Measurements from ENCODE around the gene LCN12.

Gene LCN12

DNA sequence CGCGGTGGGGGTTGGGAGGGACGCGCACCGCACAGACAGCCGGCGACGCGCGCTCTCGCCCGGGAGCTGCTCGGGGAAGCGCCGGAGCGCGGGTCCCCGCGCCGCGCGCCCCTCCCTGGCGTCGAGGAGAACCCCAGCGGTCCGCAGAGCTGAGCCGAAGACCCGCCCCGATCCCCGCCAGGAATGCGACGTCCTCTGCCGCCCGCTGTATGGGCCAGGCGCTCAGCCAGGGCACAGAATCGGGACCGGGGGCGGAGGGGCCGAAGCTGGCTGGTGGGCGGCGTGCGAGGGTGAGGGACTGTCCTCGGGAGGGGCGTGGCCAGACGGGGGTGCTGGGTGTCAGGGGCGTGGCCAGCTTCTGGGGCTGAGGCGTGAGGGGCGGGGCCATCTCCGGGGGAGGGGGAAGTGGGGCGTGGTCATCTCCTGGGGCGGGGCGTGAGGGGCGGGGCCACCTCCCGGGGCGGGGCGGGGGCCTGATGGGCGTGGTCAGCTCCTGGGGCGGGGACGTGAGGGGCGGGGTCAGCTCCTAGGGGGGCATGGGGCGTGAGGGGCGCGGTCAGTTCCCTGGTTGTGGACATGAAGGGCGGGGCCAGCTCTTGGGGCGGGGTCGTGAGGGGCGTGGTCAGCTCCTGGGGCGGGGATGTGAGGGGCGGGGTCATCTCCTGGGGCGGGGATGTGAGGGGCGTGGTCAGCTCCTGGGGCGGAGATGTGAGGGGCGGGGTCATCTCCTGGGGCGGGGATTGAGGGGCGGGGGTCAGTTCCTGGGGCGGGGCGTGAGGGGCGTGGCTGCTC lies 26.2 kb downstream of the LCN12 start:
- peaks cover 6 to 7% of the 10 kb centered on the region in 2 donors for H3K27me3 ChIP-seq (ENCODE audit: control insufficient read depth in 1 of 2, insufficient read depth in 2 of 2, low read length in 2 of 2)
- H3K4me1 ChIP-seq (ENCODE audit: control insufficient read depth, insufficient read depth, low read length) = peaks cover 19% of the 10 kb centered on the region
- H3K27ac ChIP-seq (ENCODE audit: low read length) = no peak overlapping the region
- no peak overlapping the region for H3K9ac ChIP-seq (ENCODE audit: low read length in 2 of 2)
- peak overlapping the region; percentile 25 to 66 for H3K4me3 ChIP-seq (ENCODE audit: low read length in 2 of 2)
- H3K36me3 ChIP-seq (ENCODE audit: control insufficient read depth in 2 of 2, insufficient read depth in 2 of 2, low read length in 2 of 2) = no peaks in the 10 kb centered on the region
- no peaks in the 10 kb centered on the region for H3K9me3 ChIP-seq (ENCODE audit: control insufficient read depth in 2 of 2, low read length in 2 of 2)

DNA sequence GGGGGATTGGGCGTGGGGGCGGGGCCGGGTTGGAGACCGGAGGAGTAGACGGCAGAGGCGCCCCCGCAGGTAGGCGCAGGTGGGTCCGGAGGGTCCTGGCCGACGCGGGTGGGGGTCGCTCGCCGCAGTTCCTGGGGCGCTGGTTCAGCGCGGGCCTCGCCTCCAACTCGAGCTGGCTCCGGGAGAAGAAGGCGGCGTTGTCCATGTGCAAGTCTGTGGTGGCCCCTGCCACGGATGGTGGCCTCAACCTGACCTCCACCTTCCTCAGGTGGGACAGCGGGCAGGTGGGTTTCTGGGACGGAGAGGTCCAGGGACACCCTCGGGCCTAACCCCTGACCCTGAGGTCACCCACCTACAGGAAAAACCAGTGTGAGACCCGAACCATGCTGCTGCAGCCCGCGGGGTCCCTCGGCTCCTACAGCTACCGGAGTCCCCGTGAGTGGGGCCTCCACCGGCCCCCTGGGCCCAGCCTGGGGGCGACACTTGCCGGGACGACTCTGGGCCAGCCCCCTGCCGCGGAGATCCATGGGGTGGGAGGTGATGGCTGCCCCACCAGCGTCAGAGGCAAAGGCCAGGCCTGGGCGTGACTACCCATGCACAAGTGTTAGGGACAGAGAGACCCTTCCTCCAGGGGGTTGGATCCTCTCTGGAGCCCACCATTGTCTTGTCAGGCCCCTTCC lies 26.9 kb downstream of the LCN12 start:
- peaks cover 19% of the 10 kb centered on the region for H3K4me1 ChIP-seq (ENCODE audit: control insufficient read depth, insufficient read depth, low read length)
- H3K27me3 ChIP-seq (ENCODE audit: control insufficient read depth in 1 of 2, insufficient read depth in 2 of 2, low read length in 2 of 2) = peaks cover 12 to 13% of the 10 kb centered on the region in 2 donors
- H3K27ac ChIP-seq (ENCODE audit: low read length) = no peak overlapping the region
- no peak overlapping the region for H3K9ac ChIP-seq (ENCODE audit: low read length in 2 of 2)
- H3K4me3 ChIP-seq (ENCODE audit: low read length in 2 of 2) = no peak overlapping the region
- no peaks in the 10 kb centered on the region for H3K9me3 ChIP-seq (ENCODE audit: control insufficient read depth in 2 of 2, low read length in 2 of 2)
- no peaks in the 10 kb centered on the region for H3K36me3 ChIP-seq (ENCODE audit: control insufficient read depth in 2 of 2, insufficient read depth in 2 of 2, low read length in 2 of 2)

DNA sequence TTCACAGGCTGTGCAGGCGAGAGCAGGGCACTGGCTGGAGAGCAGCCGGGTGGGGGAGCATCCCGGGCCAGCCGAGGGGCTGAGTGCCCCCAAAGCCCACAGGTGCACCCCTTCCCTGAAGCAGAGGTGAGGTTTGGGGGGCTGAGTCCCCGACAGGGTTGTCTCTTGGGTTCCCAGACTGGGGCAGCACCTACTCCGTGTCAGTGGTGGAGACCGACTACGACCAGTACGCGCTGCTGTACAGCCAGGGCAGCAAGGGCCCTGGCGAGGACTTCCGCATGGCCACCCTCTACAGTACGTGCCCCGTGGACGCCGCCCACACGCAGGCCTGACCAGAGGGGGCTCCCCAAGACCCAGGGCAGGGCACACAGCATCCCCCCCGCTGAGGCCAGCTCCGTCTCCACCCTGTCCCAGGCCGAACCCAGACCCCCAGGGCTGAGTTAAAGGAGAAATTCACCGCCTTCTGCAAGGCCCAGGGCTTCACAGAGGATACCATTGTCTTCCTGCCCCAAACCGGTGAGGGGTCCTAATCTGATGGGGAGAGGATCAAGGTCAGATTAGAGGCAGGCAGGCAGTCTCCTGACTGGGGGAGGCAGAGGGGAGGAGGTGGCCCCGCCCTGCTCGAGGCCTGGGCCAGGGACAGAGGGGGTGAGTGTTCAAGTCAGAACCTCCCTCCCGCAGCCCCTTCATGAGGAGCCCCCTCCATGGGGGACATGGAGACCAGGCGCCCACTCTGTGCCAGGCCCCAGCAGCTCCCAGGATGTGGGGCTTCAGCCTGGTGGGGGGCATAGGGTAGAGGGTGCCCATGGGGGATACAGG lies 27.9 kb downstream of the LCN12 start:
- Histone ChIP-seq H3K36me3 (ENCODE audit: control insufficient read depth in 2 of 2, insufficient read depth in 2 of 2, low read length in 2 of 2) (no peaks in the 10 kb centered on the region), H3K9ac (ENCODE audit: low read length in 2 of 2) (no peak overlapping the region), H3K4me1 (ENCODE audit: control insufficient read depth, insufficient read depth, low read length) (peaks cover 18% of the 10 kb centered on the region), H3K9me3 (ENCODE audit: control insufficient read depth in 2 of 2, low read length in 2 of 2) (no peaks in the 10 kb centered on the region), H3K27me3 (ENCODE audit: control insufficient read depth in 1 of 2, insufficient read depth in 2 of 2, low read length in 2 of 2) (peaks cover 17 to 19% of the 10 kb centered on the region in 2 donors), H3K4me3 (ENCODE audit: low read length in 2 of 2) (no peak overlapping the region), H3K27ac (ENCODE audit: low read length) (no peak overlapping the region)

DNA sequence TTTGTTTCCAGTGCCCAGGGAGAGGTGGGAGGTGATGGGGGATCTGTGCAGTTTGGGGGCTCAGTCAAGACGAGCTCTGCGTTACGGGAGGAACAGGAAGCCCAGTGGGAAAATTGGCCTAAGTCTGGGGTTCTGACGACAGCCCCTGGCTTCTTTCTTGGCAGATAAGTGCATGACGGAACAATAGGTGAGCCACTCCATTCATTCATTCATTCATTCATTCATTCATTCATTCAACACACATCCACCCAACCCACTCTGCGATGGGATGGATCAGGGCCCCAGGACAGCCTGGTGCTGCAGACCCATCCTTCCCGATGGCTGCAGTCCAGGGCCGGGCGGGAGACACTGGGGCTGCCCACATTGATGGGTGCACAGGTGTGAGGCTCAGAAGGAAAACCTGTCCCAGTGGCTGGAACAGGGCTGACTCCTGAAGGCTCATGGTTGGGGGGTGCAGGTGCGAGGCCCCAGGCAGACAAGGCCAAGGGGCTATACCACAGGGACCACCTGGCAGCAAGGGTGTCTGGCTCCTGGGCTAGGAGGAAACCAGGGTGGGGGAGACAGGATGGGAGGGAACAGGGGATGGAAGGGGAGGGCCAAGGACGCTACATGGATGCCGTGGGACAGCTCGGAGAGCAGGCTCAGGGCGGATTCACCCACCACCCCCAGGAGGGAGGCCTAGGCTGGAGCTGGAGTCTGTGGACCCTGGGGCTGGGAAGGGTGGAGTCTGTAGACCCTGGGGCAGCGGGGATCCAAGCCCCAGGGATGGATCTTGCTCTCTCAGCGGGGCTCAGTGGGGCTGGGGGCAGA lies 28.8 kb downstream of the LCN12 start:
- H3K9me3 ChIP-seq (ENCODE audit: control insufficient read depth in 2 of 2, low read length in 2 of 2) = no peaks in the 10 kb centered on the region
- peaks cover 14% of the 10 kb centered on the region for H3K4me1 ChIP-seq (ENCODE audit: control insufficient read depth, insufficient read depth, low read length)
- no peak overlapping the region for H3K27ac ChIP-seq (ENCODE audit: low read length)
- H3K9ac ChIP-seq (ENCODE audit: low read length in 2 of 2) = no peak overlapping the region
- H3K4me3 ChIP-seq (ENCODE audit: low read length in 2 of 2) = no peak overlapping the region
- peaks cover 19 to 28% of the 10 kb centered on the region in 2 donors for H3K27me3 ChIP-seq (ENCODE audit: control insufficient read depth in 1 of 2, insufficient read depth in 2 of 2, low read length in 2 of 2)
- H3K36me3 ChIP-seq (ENCODE audit: control insufficient read depth in 2 of 2, insufficient read depth in 2 of 2, low read length in 2 of 2) = no peaks in the 10 kb centered on the region

DNA sequence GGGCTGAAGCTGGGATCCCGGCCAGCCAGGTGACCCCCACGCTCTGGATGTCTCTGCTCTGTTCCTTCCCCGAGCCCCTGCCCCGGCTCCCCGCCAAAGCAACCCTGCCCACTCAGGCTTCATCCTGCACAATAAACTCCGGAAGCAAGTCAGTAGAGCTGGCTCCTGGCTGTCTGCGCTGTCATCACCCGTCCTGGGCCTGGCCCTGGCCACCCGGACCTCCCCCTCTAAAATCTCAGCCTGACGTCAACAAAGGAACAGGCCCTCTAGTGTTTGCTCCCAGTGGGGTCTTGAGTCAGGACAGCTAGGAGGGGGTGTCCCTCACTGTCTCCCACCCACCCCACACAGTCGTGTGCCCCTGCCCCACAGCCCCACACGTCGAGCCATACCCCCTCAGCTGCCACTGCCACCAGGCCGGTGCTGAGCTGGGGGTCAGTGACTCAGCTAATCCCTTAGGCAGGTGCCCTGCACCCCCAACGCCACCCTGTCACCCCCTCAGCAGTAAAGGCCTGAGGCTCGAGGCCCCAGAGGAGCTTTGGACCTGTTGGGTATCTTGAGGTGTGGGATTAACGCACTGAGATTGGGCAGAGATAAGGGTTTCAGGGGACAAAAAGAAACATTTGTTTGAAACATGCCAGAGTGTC lies 29.6 kb downstream of the LCN12 start:
- Histone ChIP-seq H3K27ac (ENCODE audit: low read length) (no peak overlapping the region), H3K36me3 (ENCODE audit: control insufficient read depth in 2 of 2, insufficient read depth in 2 of 2, low read length in 2 of 2) (no peaks in the 10 kb centered on the region), H3K9ac (ENCODE audit: low read length in 2 of 2) (no peak overlapping the region), H3K9me3 (ENCODE audit: control insufficient read depth in 2 of 2, low read length in 2 of 2) (no peaks in the 10 kb centered on the region), H3K4me1 (ENCODE audit: control insufficient read depth, insufficient read depth, low read length) (peaks cover 14% of the 10 kb centered on the region), H3K27me3 (ENCODE audit: control insufficient read depth in 1 of 2, insufficient read depth in 2 of 2, low read length in 2 of 2) (peaks cover 22 to 32% of the 10 kb centered on the region in 2 donors), H3K4me3 (ENCODE audit: low read length in 2 of 2) (no peak overlapping the region)

DNA sequence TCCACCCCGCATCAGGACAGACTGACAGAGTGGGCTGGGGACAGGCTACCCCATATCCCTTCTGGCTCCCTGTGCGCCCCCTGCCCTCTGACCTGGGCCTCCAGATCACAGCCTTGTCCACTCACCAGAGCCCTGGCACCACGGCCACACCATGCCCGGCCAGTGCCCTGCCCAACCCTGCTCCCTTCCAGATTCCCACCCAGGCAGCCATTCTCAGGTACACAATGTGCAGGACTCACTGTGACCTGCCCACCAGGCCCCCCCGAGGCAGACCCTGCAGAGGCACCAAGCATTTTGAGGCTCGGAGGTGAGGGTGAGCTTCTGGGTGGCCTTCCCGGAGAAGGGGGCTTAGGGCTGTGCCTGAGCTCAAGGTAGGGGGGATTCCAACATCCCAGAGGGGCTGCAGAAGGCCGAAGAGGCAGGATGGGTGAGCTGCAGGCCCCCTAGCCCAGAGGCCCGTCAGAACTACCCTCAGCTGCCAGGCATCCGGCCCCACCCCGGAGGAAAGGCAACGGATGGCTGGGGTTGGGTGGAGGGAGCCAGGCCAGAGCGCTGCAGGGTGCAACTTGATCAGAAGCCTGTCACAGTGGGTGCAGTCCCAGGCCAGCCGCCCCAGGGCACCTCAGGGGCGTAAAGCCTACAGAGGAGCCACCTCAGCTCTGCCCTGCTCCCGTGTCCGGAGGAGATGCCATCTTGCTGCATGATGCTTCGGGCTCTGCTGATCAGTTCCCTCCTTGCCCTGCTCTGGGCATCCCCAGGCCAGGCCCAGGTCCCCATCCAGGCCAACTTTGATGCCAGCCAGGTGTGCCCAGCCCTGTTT lies 30.4 kb downstream of the LCN12 start, which contains the start of gene LCNL1:
LCNL1 (plus strand) TSS at position 762 of the 820 bp plus-strand sequence. CDS start 594 bp downstream, outside the sequence.
- no peak within 1 kb of the TSS for H3K4me3 ChIP-seq (ENCODE audit: low read length in 2 of 2)
- H3K27ac ChIP-seq (ENCODE audit: low read length) = no peak within 1 kb of the TSS
- H3K9me3 ChIP-seq (ENCODE audit: control insufficient read depth in 2 of 2, low read length in 2 of 2) = no peaks in the 10 kb centered on the region
- H3K27me3 ChIP-seq (ENCODE audit: control insufficient read depth in 1 of 2, insufficient read depth in 2 of 2, low read length in 2 of 2) = peaks cover 21 to 32% of the 10 kb centered on the region in 2 donors
- H3K9ac ChIP-seq (ENCODE audit: low read length in 2 of 2) = no peak within 1 kb of the TSS
- peaks cover 8% of the 10 kb centered on the region for H3K4me1 ChIP-seq (ENCODE audit: control insufficient read depth, insufficient read depth, low read length)
- no peaks in the 10 kb centered on the region for H3K36me3 ChIP-seq (ENCODE audit: control insufficient read depth in 2 of 2, insufficient read depth in 2 of 2, low read length in 2 of 2)

DNA sequence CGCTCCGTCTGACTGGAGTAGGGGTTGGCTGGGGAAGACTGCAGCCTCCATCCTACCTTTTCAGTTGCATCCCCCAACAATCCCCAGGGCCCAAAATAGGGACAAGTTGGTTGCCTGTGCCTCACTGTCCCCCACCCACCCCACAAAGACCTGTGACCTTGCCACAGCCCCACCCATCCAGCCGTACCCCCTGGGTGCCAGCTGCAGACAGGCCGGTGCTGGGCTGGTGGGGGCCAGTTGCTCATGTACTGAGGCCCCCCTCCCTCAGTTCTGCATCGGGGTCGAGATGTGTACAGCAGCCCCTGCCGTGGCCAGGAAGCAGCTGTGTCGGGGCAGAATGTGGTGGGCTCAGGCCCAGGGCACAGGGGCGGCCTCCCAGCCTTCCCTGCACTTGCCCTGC lies 31.1 kb downstream of the LCN12 start:
- Histone ChIP-seq H3K4me1 (ENCODE audit: control insufficient read depth, insufficient read depth, low read length) (peaks cover under 1% of the 10 kb centered on the region), H3K27ac (ENCODE audit: low read length) (no peak overlapping the region), H3K27me3 (ENCODE audit: control insufficient read depth in 1 of 2, insufficient read depth in 2 of 2, low read length in 2 of 2) (peaks cover 21 to 25% of the 10 kb centered on the region in 2 donors), H3K4me3 (ENCODE audit: low read length in 2 of 2) (no peak overlapping the region), H3K9me3 (ENCODE audit: control insufficient read depth in 2 of 2, low read length in 2 of 2) (no peaks in the 10 kb centered on the region), H3K9ac (ENCODE audit: low read length in 2 of 2) (no peak overlapping the region), H3K36me3 (ENCODE audit: control insufficient read depth in 2 of 2, insufficient read depth in 2 of 2, low read length in 2 of 2) (no peaks in the 10 kb centered on the region)

DNA sequence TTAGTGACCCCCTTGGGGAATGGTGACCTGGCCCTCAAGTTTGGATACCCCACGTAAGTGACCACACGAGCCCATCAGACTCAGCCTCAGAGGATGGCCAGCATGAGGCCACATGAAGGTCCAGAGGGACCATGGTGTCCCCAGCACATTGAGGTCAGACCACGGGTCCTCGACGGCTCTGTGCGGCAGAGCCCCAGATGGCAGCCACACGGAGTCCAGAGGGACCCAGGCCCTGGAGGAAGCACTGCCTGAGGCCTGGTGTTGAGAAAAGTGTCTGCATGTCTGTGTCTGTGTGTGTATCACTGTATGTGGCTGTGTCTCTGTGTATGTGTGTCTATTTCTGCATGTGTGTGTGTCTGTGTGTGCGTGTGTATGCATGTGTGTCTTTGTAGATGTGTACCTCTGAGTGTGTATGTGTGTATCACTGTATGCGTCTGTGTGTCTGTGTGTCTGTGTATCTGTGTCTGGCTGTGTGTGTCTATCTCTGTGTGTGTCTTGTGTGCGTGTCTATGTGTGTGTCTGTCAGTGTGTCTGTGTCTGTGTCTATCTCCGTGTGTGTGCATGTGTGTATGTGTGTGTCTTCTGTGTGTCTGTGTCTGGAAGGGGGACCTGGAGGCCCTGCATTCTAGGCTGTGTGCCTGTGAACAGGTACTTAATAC lies 31.7 kb downstream of the LCN12 start:
- H3K27me3 ChIP-seq (ENCODE audit: control insufficient read depth in 1 of 2, insufficient read depth in 2 of 2, low read length in 2 of 2) = peaks cover 21 to 25% of the 10 kb centered on the region in 2 donors
- H3K36me3 ChIP-seq (ENCODE audit: control insufficient read depth in 2 of 2, insufficient read depth in 2 of 2, low read length in 2 of 2) = no peaks in the 10 kb centered on the region
- H3K4me1 ChIP-seq (ENCODE audit: control insufficient read depth, insufficient read depth, low read length) = no peaks in the 10 kb centered on the region
- H3K9ac ChIP-seq (ENCODE audit: low read length in 2 of 2) = no peak overlapping the region
- no peaks in the 10 kb centered on the region for H3K9me3 ChIP-seq (ENCODE audit: control insufficient read depth in 2 of 2, low read length in 2 of 2)
- no peak overlapping the region for H3K4me3 ChIP-seq (ENCODE audit: low read length in 2 of 2)
- H3K27ac ChIP-seq (ENCODE audit: low read length) = no peak overlapping the region

DNA sequence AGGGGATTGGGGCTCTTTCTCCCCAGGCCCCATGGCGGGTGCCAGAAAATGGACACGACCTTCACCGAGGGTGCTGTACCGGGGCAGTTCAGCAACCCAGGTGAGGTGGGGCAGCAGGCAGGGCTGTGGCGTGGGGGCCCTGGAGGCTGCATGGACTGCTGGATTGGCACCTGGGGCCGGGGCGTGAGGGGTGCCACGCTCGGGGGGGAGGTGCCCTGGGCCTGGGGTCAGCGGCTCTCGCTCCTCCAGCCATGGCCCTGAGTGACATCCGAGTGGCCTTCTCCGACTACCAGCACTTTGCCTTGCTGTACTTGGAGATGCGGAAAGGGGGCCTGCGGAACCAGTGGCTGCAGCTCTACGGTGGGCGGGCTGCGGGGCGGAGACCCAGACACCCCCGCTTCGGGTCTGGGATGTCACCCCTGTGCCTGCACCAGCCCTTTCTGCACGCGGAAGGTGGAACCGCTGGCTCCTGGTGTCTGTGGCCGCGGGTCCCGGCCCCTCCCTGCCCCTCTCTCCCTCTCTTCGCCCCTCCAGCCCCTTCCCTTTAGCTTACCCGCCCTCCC lies 32.5 kb downstream of the LCN12 start:
- Histone ChIP-seq H3K36me3 (ENCODE audit: control insufficient read depth in 2 of 2, insufficient read depth in 2 of 2, low read length in 2 of 2) (no peaks in the 10 kb centered on the region), H3K27ac (ENCODE audit: low read length) (no peak overlapping the region), H3K9ac (ENCODE audit: low read length in 2 of 2) (no peak overlapping the region), H3K4me3 (ENCODE audit: low read length in 2 of 2) (no peak overlapping the region), H3K27me3 (ENCODE audit: control insufficient read depth in 1 of 2, insufficient read depth in 2 of 2, low read length in 2 of 2) (peaks cover 21 to 25% of the 10 kb centered on the region in 2 donors), H3K4me1 (ENCODE audit: control insufficient read depth, insufficient read depth, low read length) (no peaks in the 10 kb centered on the region), H3K9me3 (ENCODE audit: control insufficient read depth in 2 of 2, low read length in 2 of 2) (no peaks in the 10 kb centered on the region)

Data from stomach smooth muscle (tissue), 2 donors.